Spleen (tissue), 11 donors: Measurements from ENCODE around the gene SLC29A3. TPM values are rescaled to one million over a fixed set of nuclear protein-coding genes. Genes with fewer than 3 reads are reported as not detected.

Experiments used
- DNase-seq: peaks from one replicate; pipeline ENCODE4 v3.0.0-alpha.2; 2020
- H3K27ac ChIP-seq, 8 donors: fragments of 200-600 bp; sonication (generic) in 7 of 8; 1 replicate in 4 of 8; 2 replicates in 4 of 8; pipeline versions ENCODE4 v1.5.0 to v1.8.0; 2016 to 2021; ENCODE audit warnings: inconsistent platforms in 4 of 8, mild to moderate bottlenecking in 4 of 8, moderate library complexity in 1 of 8
- H3K27me3 ChIP-seq, 7 donors: fragments of 200-600 bp; sonication (generic) in 6 of 7; replicated peaks in 1 of 7; 1 replicate in 4 of 7; 2 replicates in 3 of 7; pipeline versions ENCODE4 v1.5.0 to v1.8.0; 2016 to 2021; ENCODE audit warnings: inconsistent platforms in 3 of 7, mild to moderate bottlenecking in 1 of 7
- H3K36me3 ChIP-seq, 6 donors: fragments of 200-600 bp; sonication (generic) in 5 of 6; 1 replicate in 4 of 6; 2 replicates in 2 of 6; pipeline versions ENCODE4 v1.5.0 to v1.8.0; 2016 to 2021; ENCODE audit warnings: inconsistent platforms in 2 of 6
- H3K4me1 ChIP-seq, 6 donors: fragments of 200-600 bp; sonication (generic) in 5 of 6; 1 replicate in 3 of 6; 2 replicates in 3 of 6; pipeline versions ENCODE4 v1.5.0 to v1.8.0; 2016 to 2021; ENCODE audit warnings: inconsistent platforms in 3 of 6
- H3K4me3 ChIP-seq, 8 donors: fragments of 200-600 bp; sonication (generic) in 7 of 8; 1 replicate in 4 of 8; 2 replicates in 4 of 8; pipeline versions ENCODE4 v1.5.0 to v1.8.0; 2016 to 2021; ENCODE audit warnings: inconsistent platforms in 4 of 8, mild to moderate bottlenecking in 4 of 8, moderate library complexity in 2 of 8
- H3K9me3 ChIP-seq, 8 donors: fragments of 200-600 bp; sonication (generic) in 7 of 8; 1 replicate in 4 of 8; 2 replicates in 4 of 8; pipeline versions ENCODE4 v1.5.0 to v1.8.0; 2016 to 2021; ENCODE audit warnings: inconsistent platforms in 4 of 8
- POLR2A ChIP-seq, 3 donors: fragments of 450-650 bp; IDR thresholded peaks; one replicate each; pipeline ENCODE4 v1.5.1; 2017; ENCODE audit warnings: antibody characterized with exemption in 3 of 3, mild to moderate bottlenecking in 1 of 3
- POLR2AphosphoS5 ChIP-seq, 3 donors: sonication (generic); formaldehyde crosslinking; IDR thresholded peaks; one replicate each; pipeline ENCODE4 v1.5.1; 2017; ENCODE audit warnings: antibody characterized with exemption in 3 of 3
- WGBS, 5 donors: extraction: QIAGEN DNeasy Blood & Tissue Kit in 3 of 5; methylation state at CpG; one replicate each; pipeline versions ENCODE4 v1.1.5 to v1.1.7; 2013 to 2018; 5-methylcytosine and 5-hydroxymethylcytosine counted together
- intact Hi-C: fragments of 100-400 bp; cut with DNase I; formaldehyde crosslinking; loops from one replicate; pipeline ENCODE4 v1.15.0; 2023; ENCODE audit warnings: low total_unique reads
- polyA plus RNA-seq, 3 donors: library from polyadenylated mRNA; stranded (reverse); fragments of 200-250 nt; gene quantifications; one replicate each; pipeline ENCODE4 v1.2.1, GENCODE V29; 2013
- total RNA-seq, 7 donors: library from RNA; depleted of rRNA in 3 of 7; stranded (reverse); fragments of >200 nt in 3 of 7; fragmentation: NEBNext Ultra II Directional in 4 of 7; extraction: Animal tissue kit (Norgen Biotek cat#: 25700) in 4 of 7; gene quantifications; one replicate each; pipeline versions ENCODE4 v1.1.0 to v1.2.1, GENCODE V29; 2016 to 2021
- TF ChIP-seq, protein P1 (sequence below), 11 experiments: fragments of 200-600 bp in 7 of 11; fragments of 450-650 bp in 4 of 11; sonication (generic) in 4 of 11; IDR thresholded peaks in 8 of 11; conservative IDR thresholded peaks in 3 of 11; 1 replicate in 7 of 11; 2 replicates in 4 of 11; pipeline versions ENCODE4 v1.4.0 to v1.8.0; 2016 to 2021; ENCODE audit warnings: antibody characterized with exemption in 11 of 11, inconsistent platforms in 4 of 11, mild to moderate bottlenecking in 1 of 11
- donor health status: healthy with polysubstance abuse.
- donor health status: DM: no; HTN: no; CAD: no; lungs with moderate emphysema.
- donor health status: DM: no; HTN: no; CAD: no.
- donor health status: Bipolar disorder and iron deficiency.
- donor health status: healthy.
- donor health status: DM: no; HTN: no; CAD: no.
- donor health status: DM: yes; HTN: yes; CAD: no.

SLC29A3 gene
- total and polyA plus RNA-seq, 10 donors = 3.3 to 15.6 (median 7.7) TPM

DNA sequence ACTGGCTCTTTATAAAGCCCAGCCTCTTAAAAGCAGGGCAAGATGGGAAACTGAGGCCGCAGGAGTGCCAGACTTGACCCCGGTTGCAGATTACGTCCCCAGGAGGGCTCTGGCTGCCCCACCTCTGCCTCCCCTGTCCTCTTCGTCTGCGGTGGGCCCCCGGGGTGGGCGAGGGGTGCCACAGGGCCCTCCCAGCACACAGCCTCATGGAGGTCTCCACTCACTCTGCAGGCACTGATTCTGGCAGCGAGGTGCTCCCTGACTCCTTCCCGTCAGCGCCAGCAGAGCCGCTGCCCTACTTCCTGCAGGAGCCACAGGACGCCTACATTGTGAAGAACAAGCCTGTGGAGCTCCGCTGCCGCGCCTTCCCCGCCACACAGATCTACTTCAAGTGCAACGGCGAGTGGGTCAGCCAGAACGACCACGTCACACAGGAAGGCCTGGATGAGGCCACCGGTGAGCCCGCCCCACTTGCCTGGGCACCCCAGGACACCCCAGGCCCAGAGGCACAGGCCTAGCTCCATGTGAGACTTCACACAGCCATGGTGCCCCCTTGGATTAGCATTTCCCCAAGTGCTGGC lies 39.4 kb upstream of the SLC29A3 start:
- intact Hi-C loops = loop anchor here (10.0 kb wide), 1 partner anchor 355 kb away; no protein-coding TSS in a partner anchor
- WGBS, 5 donors = 70 to 91% (median 85%) methylated on average over 13 to 22 of the region's 22 CpGs
- Histone ChIP-seq H3K4me3 (no peak overlapping the region), H3K36me3 (peaks cover 0 to 8% (median 0%) of the 10 kb centered on the region in 6 donors), H3K27me3 (no peaks in the 10 kb centered on the region), H3K27ac (peak overlapping the region in 7 of 8 donors; percentile 22 to 69 (median 60)), H3K4me1 (peaks cover 0 to 50% (median 22%) of the 10 kb centered on the region in 6 donors), H3K9me3 (no peaks in the 10 kb centered on the region)
- TF ChIP-seq POLR2AphosphoS5 (IDR thresholded peaks at IDR 0.05) (peak in 1 of 3 donors; percentile 21), POLR2A (IDR thresholded peaks at IDR 0.05) (no peak)
- no peak for DNase-seq

DNA sequence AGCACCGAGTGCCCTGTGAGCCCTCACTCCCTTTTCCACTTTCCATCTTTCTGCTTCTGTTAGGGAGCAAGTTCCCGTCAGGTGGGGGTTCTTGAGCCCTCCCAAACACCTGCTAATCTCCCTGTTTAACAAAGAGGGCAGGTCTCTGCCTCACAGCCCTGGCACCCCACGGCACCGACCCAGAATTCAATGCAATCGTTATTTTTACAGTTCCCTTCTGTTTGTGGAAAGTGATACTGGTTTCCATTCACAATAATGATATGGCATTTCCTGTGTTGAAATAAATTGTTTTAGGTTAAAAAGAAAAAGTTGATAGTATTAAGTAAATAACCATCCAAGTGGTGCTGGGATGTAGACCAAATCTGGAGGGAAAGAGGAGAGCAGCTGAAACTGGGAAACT lies 38.8 kb upstream of the SLC29A3 start:
- intact Hi-C loops = loop anchor here (10.0 kb wide), 1 partner anchor 355 kb away; no protein-coding TSS in a partner anchor
- TF ChIP-seq POLR2AphosphoS5 (IDR thresholded peaks at IDR 0.05) (no peak), POLR2A (IDR thresholded peaks at IDR 0.05) (no peak)
- TF ChIP-seq, protein P1, sequence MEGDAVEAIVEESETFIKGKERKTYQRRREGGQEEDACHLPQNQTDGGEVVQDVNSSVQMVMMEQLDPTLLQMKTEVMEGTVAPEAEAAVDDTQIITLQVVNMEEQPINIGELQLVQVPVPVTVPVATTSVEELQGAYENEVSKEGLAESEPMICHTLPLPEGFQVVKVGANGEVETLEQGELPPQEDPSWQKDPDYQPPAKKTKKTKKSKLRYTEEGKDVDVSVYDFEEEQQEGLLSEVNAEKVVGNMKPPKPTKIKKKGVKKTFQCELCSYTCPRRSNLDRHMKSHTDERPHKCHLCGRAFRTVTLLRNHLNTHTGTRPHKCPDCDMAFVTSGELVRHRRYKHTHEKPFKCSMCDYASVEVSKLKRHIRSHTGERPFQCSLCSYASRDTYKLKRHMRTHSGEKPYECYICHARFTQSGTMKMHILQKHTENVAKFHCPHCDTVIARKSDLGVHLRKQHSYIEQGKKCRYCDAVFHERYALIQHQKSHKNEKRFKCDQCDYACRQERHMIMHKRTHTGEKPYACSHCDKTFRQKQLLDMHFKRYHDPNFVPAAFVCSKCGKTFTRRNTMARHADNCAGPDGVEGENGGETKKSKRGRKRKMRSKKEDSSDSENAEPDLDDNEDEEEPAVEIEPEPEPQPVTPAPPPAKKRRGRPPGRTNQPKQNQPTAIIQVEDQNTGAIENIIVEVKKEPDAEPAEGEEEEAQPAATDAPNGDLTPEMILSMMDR (IDR thresholded peaks at IDR 0.05 in 8 of 11, conservative IDR thresholded peaks at IDR 0.05 in 3 of 11) = no peak

DNA sequence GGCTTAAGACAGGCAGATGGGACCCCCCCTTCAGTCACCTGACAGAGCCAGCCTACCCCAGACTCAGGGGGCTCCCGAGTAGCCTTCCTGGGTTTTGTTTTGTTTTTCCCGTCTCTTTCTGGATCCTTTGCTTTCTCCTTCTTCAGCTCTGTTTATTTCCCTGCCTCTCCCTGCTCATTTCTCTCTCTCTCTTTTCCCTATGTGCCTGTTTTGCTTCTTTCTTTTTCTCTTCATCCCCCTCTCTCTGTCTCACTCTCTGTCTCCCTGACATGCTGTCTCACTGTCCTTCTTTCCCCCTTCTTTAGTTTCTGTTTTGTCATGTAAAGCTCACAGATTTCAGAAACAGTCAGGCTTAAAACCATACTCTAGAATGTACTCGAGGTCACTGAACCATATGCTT lies 38.2 kb upstream of the SLC29A3 start:
- peak overlapping the region in 7 of 8 donors; percentile 27 to 69 (median 60) for H3K27ac ChIP-seq
- DNase-seq = no peak
- TF ChIP-seq POLR2AphosphoS5 (IDR thresholded peaks at IDR 0.05) (no peak), POLR2A (IDR thresholded peaks at IDR 0.05) (no peak)
- TF ChIP-seq, protein P1 (IDR thresholded peaks at IDR 0.05 in 8 of 11, conservative IDR thresholded peaks at IDR 0.05 in 3 of 11) = no peak
- H3K27me3 ChIP-seq = no peaks in the 10 kb centered on the region
- no peak overlapping the region for H3K4me3 ChIP-seq
- intact Hi-C loops = loop anchor here (10.0 kb wide), 1 partner anchor 356 kb away; no protein-coding TSS in a partner anchor
- H3K36me3 ChIP-seq = peaks cover 0 to 15% (median 0%) of the 10 kb centered on the region in 6 donors
- 39 to 50% (median 43%) methylated on average over 3 of the region's 3 CpGs for WGBS, 5 donors
- H3K9me3 ChIP-seq = no peaks in the 10 kb centered on the region
- H3K4me1 ChIP-seq = peaks cover 0 to 44% (median 20%) of the 10 kb centered on the region in 6 donors

More for the DNA sequence above, 38.8 kb upstream of the SLC29A3 start:
- no peak overlapping the region for H3K4me3 ChIP-seq
- no peaks in the 10 kb centered on the region for H3K27me3 ChIP-seq
- peak overlapping the region in 7 of 8 donors; percentile 22 to 69 (median 60) for H3K27ac ChIP-seq
- 49 to 74% (median 61%) methylated on average over 5 of the region's 5 CpGs for WGBS, 5 donors
- DNase-seq = no peak
- H3K9me3 ChIP-seq = no peaks in the 10 kb centered on the region
- peaks cover 0 to 9% (median 0%) of the 10 kb centered on the region in 6 donors for H3K36me3 ChIP-seq
- peaks cover 0 to 50% (median 20%) of the 10 kb centered on the region in 6 donors for H3K4me1 ChIP-seq

DNA sequence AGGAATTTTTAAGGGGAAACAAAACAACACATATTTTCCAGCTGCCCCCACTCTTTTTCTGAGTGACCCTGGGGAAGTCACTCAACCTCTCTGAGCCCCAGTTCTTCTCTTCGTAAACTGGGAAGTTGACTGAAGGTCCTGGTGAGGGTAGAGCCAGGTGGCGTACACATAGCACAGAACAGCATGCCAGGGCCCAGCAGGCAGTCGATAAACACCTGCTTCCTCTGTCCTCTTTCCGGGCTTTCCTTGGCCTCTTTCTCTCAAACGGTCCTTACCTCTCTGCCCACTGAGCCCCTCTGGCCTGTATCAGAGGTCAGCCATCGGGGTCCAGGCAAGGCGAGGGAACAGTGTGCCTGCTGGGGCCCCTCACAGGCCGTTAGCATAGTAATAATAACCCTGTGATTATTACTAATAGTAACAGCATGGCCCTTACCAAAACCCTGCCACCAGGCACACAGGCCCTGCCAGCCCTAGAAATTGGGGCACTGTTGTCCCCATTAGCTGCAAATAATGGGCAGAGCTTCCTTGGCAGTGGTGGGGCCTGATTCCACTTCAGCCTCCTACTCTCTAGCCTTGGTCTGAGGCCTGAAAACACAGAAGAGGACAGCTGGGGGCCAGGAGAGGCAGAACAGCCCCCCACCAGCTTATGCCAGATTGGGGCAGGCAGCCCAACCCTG lies 37.3 kb upstream of the SLC29A3 start:
- 74 to 85% (median 83%) methylated on average over 8 of the region's 8 CpGs for WGBS, 5 donors
- no peaks in the 10 kb centered on the region for H3K27me3 ChIP-seq
- H3K4me1 ChIP-seq = peaks cover 0 to 43% (median 20%) of the 10 kb centered on the region in 6 donors
- intact Hi-C loops = loop anchor here (10.0 kb wide), 1 partner anchor 357 kb away; no protein-coding TSS in a partner anchor
- peak overlapping the region in 3 of 8 donors; percentile 11 to 67 (median 60) for H3K27ac ChIP-seq
- H3K4me3 ChIP-seq = no peak overlapping the region
- H3K36me3 ChIP-seq = peaks cover 0 to 25% (median 0%) of the 10 kb centered on the region in 6 donors
- TF ChIP-seq, protein P1 (IDR thresholded peaks at IDR 0.05 in 8 of 11, conservative IDR thresholded peaks at IDR 0.05 in 3 of 11) = no peak
- TF ChIP-seq POLR2A (IDR thresholded peaks at IDR 0.05) = no peak
- no peak for TF ChIP-seq POLR2AphosphoS5 (IDR thresholded peaks at IDR 0.05)
- H3K9me3 ChIP-seq = no peaks in the 10 kb centered on the region
- DNase-seq = no peak
